Karpas-422 (cell line): ENCODE measurements around the gene PRPF8. TPM values are rescaled to one million over a fixed set of nuclear protein-coding genes. Genes with fewer than 3 reads are reported as not detected.
A peak's percentile ranks its signal among the peaks of the same experiment; 100 is the strongest.

Experiments used
- DNase-seq: peaks from one replicate; pipeline ENCODE4 v3.0.0-alpha.2; 2015
- H2AFZ ChIP-seq: fragments of 200-600 bp; sonication (generic); 2 replicates; pipeline ENCODE4 v1.6.1; 2014; ENCODE audit warnings: antibody characterized with exemption, low read length, mixed read lengths
- H3K27ac ChIP-seq: fragments of 200-600 bp; sonication (generic); 2 replicates; pipeline ENCODE4 v1.5.1; 2014; ENCODE audit warnings: mild to moderate bottlenecking, low read length, moderate library complexity
- H3K27me3 ChIP-seq: fragments of 200-600 bp; sonication (generic); 2 replicates; pipeline ENCODE4 v1.6.1; 2014; ENCODE audit warnings: low read length, mixed read lengths
- H3K36me3 ChIP-seq: fragments of 200-600 bp; sonication (generic); 2 replicates; pipeline ENCODE4 v1.6.1; 2014; ENCODE audit warnings: low read length, mixed read lengths; ENCODE audit not compliant: insufficient read depth
- H3K4me1 ChIP-seq: fragments of 200-600 bp; sonication (generic); 2 replicates; pipeline ENCODE4 v1.6.1; 2014; ENCODE audit warnings: mild to moderate bottlenecking, low read length, mixed read lengths
- H3K4me2 ChIP-seq: fragments of 200-600 bp; sonication (generic); 2 replicates; pipeline ENCODE4 v1.6.1; 2014; ENCODE audit warnings: low read length, low read depth, mild to moderate bottlenecking; ENCODE audit not compliant: poor library complexity, severe bottlenecking
- H3K4me3 ChIP-seq: fragments of 200-600 bp; sonication (generic); 2 replicates; pipeline ENCODE4 v1.5.1; 2014; ENCODE audit warnings: mild to moderate bottlenecking, antibody characterized with exemption, low read length, mixed read lengths
- H3K79me2 ChIP-seq: fragments of 200-600 bp; sonication (generic); 2 replicates; pipeline ENCODE4 v1.6.1; 2014; ENCODE audit warnings: mild to moderate bottlenecking, low read length, mixed read lengths
- H3K9ac ChIP-seq: fragments of 200-600 bp; sonication (generic); 2 replicates; pipeline ENCODE4 v1.6.0; 2014; ENCODE audit warnings: low read length
- H3K9me2 ChIP-seq: fragments of 200-600 bp; sonication (generic), shearing (Covaris generic); replicated peaks from 2 replicates; pipeline ENCODE4 v1.6.0; 2014; ENCODE audit warnings: mild to moderate bottlenecking, low read length, moderate library complexity; ENCODE audit not compliant: insufficient read depth
- H3K9me3 ChIP-seq: fragments of 300-700, 200-600 bp; sonication (generic); 2 replicates; pipeline ENCODE4 v1.6.1; 2014; ENCODE audit warnings: low read length, mixed read lengths
- H4K20me1 ChIP-seq: fragments of 200-600 bp; sonication (generic); 2 replicates; pipeline ENCODE4 v1.6.1; 2014; ENCODE audit warnings: mild to moderate bottlenecking, antibody characterized with exemption, low read length, low read depth; ENCODE audit not compliant: insufficient read depth
- total RNA-seq: library from RNA; depleted of rRNA; stranded (reverse); fragments of >200 nt; shearing (Covaris generic); gene quantifications from 2 replicates; pipeline ENCODE4 v1.2.3, GENCODE V29; 2014; ENCODE audit warnings: low replicate concordance

The PRPF8 gene
- total RNA-seq, 1 experiment from 2014 or later, result 130 TPM

- Histone ChIP-seq H3K9ac (peak overlapping the region; percentile 35), H4K20me1 (no peaks in the 10 kb centered on the region)
Measured at GRCh38 chr17:1625581-1625980, 59.1 kb downstream of the PRPF8 start.

GRCh38 chr17:1625053-1625452 is 59.6 kb downstream of the PRPF8 start:
- H3K27ac ChIP-seq, result peak overlapping the region; percentile 76
- H3K4me3 ChIP-seq, result peak overlapping the region; percentile 96; the same call in 1 of the 2 replicates
- peaks cover 55% of the 10 kb centered on the region for H3K4me1 ChIP-seq
- H3K4me2 ChIP-seq, result peak overlapping the region; percentile 76
- no peaks in the 10 kb centered on the region for H3K79me2 ChIP-seq
- H3K27me3 ChIP-seq, result no peaks in the 10 kb centered on the region
- H4K20me1 ChIP-seq, result no peaks in the 10 kb centered on the region
- H3K36me3 ChIP-seq, result no peaks in the 10 kb centered on the region
- peak overlapping the region; percentile 35 for H3K9ac ChIP-seq
- no peaks in the 10 kb centered on the region for H3K9me2 ChIP-seq
- DNase-seq, result peak; percentile 48
- H3K9me3 ChIP-seq, result no peaks in the 10 kb centered on the region
- H2AFZ ChIP-seq, result no peak overlapping the region

More at GRCh38 chr17:1625581-1625980, 59.1 kb downstream of the PRPF8 start:
- Histone ChIP-seq H3K4me2 (peak overlapping the region; percentile 76), H3K4me3 (peak overlapping the region; percentile 96; the same call in 1 of the 2 replicates), H3K9me3 (no peaks in the 10 kb centered on the region), H2AFZ (no peak overlapping the region), H3K27ac (peak overlapping the region; percentile 76), H3K36me3 (no peaks in the 10 kb centered on the region), H3K27me3 (no peaks in the 10 kb centered on the region), H3K79me2 (no peaks in the 10 kb centered on the region), H3K9me2 (no peaks in the 10 kb centered on the region), H3K4me1 (peaks cover 55% of the 10 kb centered on the region)
- peak; percentile 61 for DNase-seq

- Histone ChIP-seq H3K4me1 (peaks cover 52% of the 10 kb centered on the region), H3K79me2 (no peaks in the 10 kb centered on the region), H3K9ac (no peak overlapping the region), H3K36me3 (no peaks in the 10 kb centered on the region), H2AFZ (no peak overlapping the region), H3K4me2 (no peak overlapping the region), H3K4me3 (no peak overlapping the region), H3K9me3 (no peaks in the 10 kb centered on the region), H3K27ac (no peak overlapping the region), H3K27me3 (no peaks in the 10 kb centered on the region), H4K20me1 (no peaks in the 10 kb centered on the region), H3K9me2 (no peaks in the 10 kb centered on the region)
- no peak for DNase-seq
Measured at GRCh38 chr17:1624650-1625049, 60.0 kb downstream of the PRPF8 start.

DNA sequence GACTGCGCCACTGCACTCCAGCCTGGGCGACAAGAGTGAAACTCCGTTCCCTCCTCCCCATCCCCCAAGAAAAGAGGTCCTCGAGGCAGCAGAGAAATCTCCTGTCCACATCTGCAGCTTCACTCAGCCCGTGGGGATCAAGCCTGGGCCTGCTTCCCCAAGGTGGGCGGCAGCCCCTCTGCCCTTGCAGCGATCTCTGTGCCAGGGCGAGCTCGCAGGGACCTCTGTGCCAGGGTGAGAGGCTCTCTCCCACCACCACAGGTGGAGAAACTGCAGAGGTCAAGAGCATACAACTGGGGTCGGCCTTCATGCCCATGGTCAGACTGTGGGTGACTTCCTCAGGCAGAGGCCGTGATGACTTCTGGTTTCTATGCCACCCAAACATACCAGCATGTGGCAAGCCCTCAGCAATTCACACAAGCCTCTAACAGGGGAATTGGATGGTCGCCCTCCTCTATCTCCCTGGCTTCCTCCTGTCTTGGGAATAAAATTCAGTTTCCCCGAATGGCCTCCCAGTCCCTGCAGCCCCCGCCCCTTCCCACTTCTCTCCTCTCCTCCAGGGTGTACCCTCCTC is 61.5 kb downstream of the PRPF8 start:
- Histone ChIP-seq H2AFZ (no peak overlapping the region), H3K4me3 (no peak overlapping the region), H3K36me3 (no peaks in the 10 kb centered on the region), H3K79me2 (no peaks in the 10 kb centered on the region), H3K9me2 (no peaks in the 10 kb centered on the region), H3K9ac (no peak overlapping the region), H3K27ac (no peak overlapping the region), H3K4me1 (peaks cover 44% of the 10 kb centered on the region), H3K4me2 (no peak overlapping the region), H3K27me3 (no peaks in the 10 kb centered on the region), H3K9me3 (no peaks in the 10 kb centered on the region), H4K20me1 (no peaks in the 10 kb centered on the region)
- no peak for DNase-seq

DNA sequence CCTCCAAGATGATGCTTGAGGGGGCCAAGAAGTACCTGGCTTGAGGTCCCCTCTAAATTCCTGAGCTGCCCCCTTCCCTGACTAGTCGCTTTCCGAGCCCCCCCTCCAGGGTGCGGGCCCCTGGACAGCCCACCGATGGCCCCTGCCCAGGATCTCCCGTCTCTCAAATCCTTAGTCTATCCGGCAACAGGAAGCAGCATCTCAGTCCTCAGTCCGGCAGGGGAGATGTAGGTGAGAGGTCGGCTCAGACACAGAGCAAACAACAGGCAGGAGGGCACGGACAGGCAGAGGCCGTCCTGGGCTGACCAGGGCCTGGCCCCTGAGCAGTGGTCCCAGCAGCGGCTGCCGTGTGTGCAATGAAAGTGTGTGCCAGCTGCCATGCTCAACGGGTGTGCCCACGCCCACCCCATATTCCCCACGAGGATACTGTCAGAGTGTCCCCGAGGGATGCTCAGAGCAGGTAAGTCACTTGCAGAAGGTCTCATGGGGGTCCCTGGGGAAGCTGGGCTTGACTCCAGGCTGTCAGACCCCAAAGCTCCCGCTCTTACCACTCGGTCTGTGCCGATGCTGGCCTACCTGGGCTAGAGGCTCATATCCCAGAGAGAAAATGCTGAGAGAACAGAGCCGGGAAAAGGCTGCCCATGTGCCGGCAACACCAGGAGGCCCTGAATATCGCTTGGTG is 63.3 kb downstream of the PRPF8 start:
- no peak overlapping the region for H3K9ac ChIP-seq
- no peak overlapping the region for H3K27ac ChIP-seq
- no peaks in the 10 kb centered on the region for H3K27me3 ChIP-seq
- H2AFZ ChIP-seq, result no peak overlapping the region
- H3K79me2 ChIP-seq, result no peaks in the 10 kb centered on the region
- H3K36me3 ChIP-seq, result no peaks in the 10 kb centered on the region
- H4K20me1 ChIP-seq, result no peaks in the 10 kb centered on the region
- H3K9me3 ChIP-seq, result no peaks in the 10 kb centered on the region
- H3K9me2 ChIP-seq, result no peaks in the 10 kb centered on the region
- no peak overlapping the region for H3K4me2 ChIP-seq
- no peak overlapping the region for H3K4me3 ChIP-seq
- H3K4me1 ChIP-seq, result peaks cover 27% of the 10 kb centered on the region
- no peak for DNase-seq

DNA sequence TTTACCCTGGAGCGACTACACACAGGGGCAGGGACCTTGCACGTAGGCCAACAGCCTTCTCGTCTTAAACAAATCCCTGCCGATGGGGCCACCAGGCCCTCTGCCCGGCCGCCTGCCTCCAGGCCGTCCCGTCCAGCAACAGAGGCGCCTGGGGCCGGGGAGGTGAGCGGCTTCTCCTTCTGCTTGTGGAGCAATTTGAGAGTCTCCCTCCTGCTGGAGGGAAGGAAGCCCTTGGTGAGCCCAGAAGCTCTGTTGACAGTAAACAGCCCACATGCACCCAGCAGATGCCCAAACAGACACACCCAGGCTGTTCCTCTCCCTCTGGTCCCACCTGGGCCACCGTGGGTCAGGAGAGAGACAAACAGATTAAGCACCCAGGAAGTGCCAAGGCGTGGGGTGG is 64.2 kb downstream of the PRPF8 start:
- H3K79me2 ChIP-seq, result no peaks in the 10 kb centered on the region
- H4K20me1 ChIP-seq, result no peaks in the 10 kb centered on the region
- no peak overlapping the region for H3K27ac ChIP-seq
- H3K9ac ChIP-seq, result no peak overlapping the region
- no peak overlapping the region for H2AFZ ChIP-seq
- no peaks in the 10 kb centered on the region for H3K9me3 ChIP-seq
- H3K36me3 ChIP-seq, result no peaks in the 10 kb centered on the region
- H3K4me1 ChIP-seq, result peaks cover 18% of the 10 kb centered on the region
- no peak for DNase-seq
- no peak overlapping the region for H3K4me3 ChIP-seq
- no peak overlapping the region for H3K4me2 ChIP-seq
- H3K9me2 ChIP-seq, result no peaks in the 10 kb centered on the region
- no peaks in the 10 kb centered on the region for H3K27me3 ChIP-seq

- DNase-seq, result no peak
- H3K4me1 ChIP-seq, result peaks cover 10% of the 10 kb centered on the region
- no peaks in the 10 kb centered on the region for H3K36me3 ChIP-seq
- H4K20me1 ChIP-seq, result no peaks in the 10 kb centered on the region
- no peaks in the 10 kb centered on the region for H3K79me2 ChIP-seq
- H3K27ac ChIP-seq, result no peak overlapping the region
- H3K9me2 ChIP-seq, result no peaks in the 10 kb centered on the region
- H3K4me3 ChIP-seq, result no peak overlapping the region
- no peak overlapping the region for H3K9ac ChIP-seq
- no peak overlapping the region for H3K4me2 ChIP-seq
- no peaks in the 10 kb centered on the region for H3K9me3 ChIP-seq
- no peaks in the 10 kb centered on the region for H3K27me3 ChIP-seq
- no peak overlapping the region for H2AFZ ChIP-seq
Measured at GRCh38 chr17:1617620-1618174, 67.0 kb downstream of the PRPF8 start.

DNA sequence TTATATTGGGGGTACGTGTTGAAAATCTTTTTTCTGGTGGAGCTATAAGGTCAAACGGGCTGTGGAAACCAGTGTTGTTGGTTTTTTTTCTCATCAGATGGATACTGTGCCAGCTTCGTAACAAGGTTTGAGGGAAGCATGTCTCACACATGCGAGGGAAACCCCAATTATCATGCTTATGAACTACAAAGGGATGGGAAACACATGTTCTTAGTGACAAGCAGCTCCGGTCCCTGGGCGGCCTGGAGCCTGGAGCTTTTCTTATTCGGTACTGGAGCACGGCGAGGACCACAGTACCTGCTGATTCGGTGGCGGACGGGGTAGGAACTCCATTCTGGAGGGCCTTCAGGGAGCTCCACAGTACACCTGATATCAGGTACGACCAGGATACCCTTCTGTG is 68.6 kb downstream of the PRPF8 start:
- Histone ChIP-seq H3K4me2 (no peak overlapping the region), H3K9me2 (no peaks in the 10 kb centered on the region), H4K20me1 (no peaks in the 10 kb centered on the region), H2AFZ (no peak overlapping the region), H3K4me3 (no peak overlapping the region), H3K9me3 (no peaks in the 10 kb centered on the region), H3K4me1 (no peaks in the 10 kb centered on the region; the same call in 1 of the 2 replicates), H3K27me3 (no peaks in the 10 kb centered on the region), H3K9ac (no peak overlapping the region), H3K27ac (no peak overlapping the region), H3K36me3 (no peaks in the 10 kb centered on the region), H3K79me2 (no peaks in the 10 kb centered on the region)
- no peak for DNase-seq
